Activated CD4-positive, alpha-beta memory T cell treated with anti-CD3 and anti-CD28 coated beads, Interleukin-2, amount 10 ng/mL, durations not matched to agents 7 days and 5 days (primary cell): ENCODE results near the gene OXSR1. TPM values are rescaled to one million over a fixed set of nuclear protein-coding genes. Genes with fewer than 3 reads are reported as not detected.

ENCODE experiments used
- CTCF ChIA-PET: fragments of 350-600 bp; sonication (Branson Sonifier 250); formaldehyde crosslinking; loops from one replicate; lab custom pipeline; 2021; ENCODE audit warnings: antibody characterized with exemption, inconsistent platforms; lab: Charles Lee
- POLR2A ChIA-PET: fragments of 350-600 bp; sonication (Branson Sonifier 250); formaldehyde crosslinking; loops from one replicate; lab custom pipeline; 2021; ENCODE audit warnings: antibody characterized with exemption; lab: Charles Lee
- DNase-seq: peaks from one replicate; pipeline ENCODE4 v3.0.0-alpha.2; 2020
- H3K27ac Mint-ChIP-seq: one replicate; pipeline ENCODE4 v1.8.0; 2021; ENCODE audit warnings: mild to moderate bottlenecking, mixed read lengths
- H3K27me3 Mint-ChIP-seq: one replicate; pipeline ENCODE4 v1.8.0; 2021; ENCODE audit warnings: mixed read lengths
- H3K36me3 Mint-ChIP-seq: one replicate; pipeline ENCODE4 v1.8.0; 2021; ENCODE audit warnings: low read depth, mixed read lengths
- H3K4me1 Mint-ChIP-seq: one replicate; pipeline ENCODE4 v1.8.0; 2021; ENCODE audit warnings: mixed read lengths
- H3K4me3 Mint-ChIP-seq: one replicate; pipeline ENCODE4 v1.8.0; 2021; ENCODE audit warnings: mild to moderate bottlenecking, mixed read lengths
- H3K9me3 Mint-ChIP-seq: one replicate; pipeline ENCODE4 v1.8.0; 2021; ENCODE audit warnings: mixed read lengths
- total RNA-seq, 2 experiments: library from RNA; stranded (reverse); gene quantifications; one replicate each; pipeline ENCODE4 v1.2.3, GENCODE V29; 2021

The OXSR1 gene
- 10 to 100 TPM; 67.5 to 71.3 TPM for total RNA-seq

- H3K27me3 Mint-ChIP-seq: no peaks in the 10 kb centered on the region
- peak; percentile 99 for DNase-seq
- peaks cover 51% of the 10 kb centered on the region for H3K4me1 Mint-ChIP-seq
- peak within 1 kb of the TSS; percentile 96 for H3K4me3 Mint-ChIP-seq
- CTCF ChIA-PET: interaction anchor here (0.5 to 5.4 kb wide), 16 partner anchors 12 to 332 kb away, joined by 3 to 55 read pairs (median 6); partner anchors contain the start of genes ACAA1, EXOG, MYD88 and XYLB
- H3K9me3 Mint-ChIP-seq: no peaks in the 10 kb centered on the region
- POLR2A ChIA-PET: interaction anchor here (0.6 to 6.1 kb wide), 38 partner anchors 9 to 354 kb away, joined by 3 to 286 read pairs (median 4); partner anchors contain the start of genes ACAA1, DLEC1, EXOG and MYD88
- H3K36me3 Mint-ChIP-seq: peaks cover 20% of the 10 kb centered on the region
- peak within 1 kb of the TSS; percentile 99 for H3K27ac Mint-ChIP-seq
Measured at GRCh38 chr3:38164952-38165721, at the start of gene OXSR1. TSS of gene OXSR1 (plus strand) at chr3:38165537. CDS start at chr3:38165877, 340 bp downstream.

- H3K4me1 Mint-ChIP-seq: peaks cover 3% of the 10 kb centered on the region
- no peak overlapping the region for H3K4me3 Mint-ChIP-seq
- no peaks in the 10 kb centered on the region for H3K9me3 Mint-ChIP-seq
- CTCF ChIA-PET: interaction anchor here (1.1 to 4.6 kb wide), 2 partner anchors 25 to 364 kb away, joined by 3 to 24 read pairs; no protein-coding TSS in a partner anchor
- DNase-seq: no peak
- peaks cover 14% of the 10 kb centered on the region for H3K36me3 Mint-ChIP-seq
- H3K27me3 Mint-ChIP-seq: no peaks in the 10 kb centered on the region
- no peak overlapping the region for H3K27ac Mint-ChIP-seq
- POLR2A ChIA-PET: interaction anchor here (1.1 kb wide), 1 partner anchor 50 kb away, joined by 4 read pairs; no protein-coding TSS in a partner anchor
Measured at GRCh38 chr3:38115645-38116427, 49.5 kb upstream of the OXSR1 start.

- DNase-seq: no peak
- POLR2A ChIA-PET: interaction anchor here (0.6 to 2.2 kb wide), 3 partner anchors 9 to 50 kb away, joined by 3 to 9 read pairs (median 4); partner anchors contain the start of gene ACAA1
- Mint-ChIP-seq H3K9me3 (no peaks in the 10 kb centered on the region), H3K27ac (no peak overlapping the region), H3K36me3 (peaks cover 17% of the 10 kb centered on the region), H3K4me3 (no peak overlapping the region), H3K4me1 (peaks cover 3% of the 10 kb centered on the region), H3K27me3 (no peaks in the 10 kb centered on the region)
- CTCF ChIA-PET: interaction anchor here (0.8 to 4.6 kb wide), 12 partner anchors 10 to 371 kb away, joined by 3 to 29 read pairs (median 4); partner anchors contain the start of gene XYLB
Measured at GRCh38 chr3:38116471-38117162, 48.7 kb upstream of the OXSR1 start.

GRCh38 chr3:38117163-38117716 is 48.1 kb upstream of the OXSR1 start:
- ChIA-PET CTCF (interaction anchor here (0.7 to 4.6 kb wide), 13 partner anchors 10 to 370 kb away, joined by 3 to 29 read pairs (median 4); partner anchors contain the start of gene XYLB), POLR2A (interaction anchor here (0.6 to 2.2 kb wide), 3 partner anchors 9 to 55 kb away, joined by 3 to 9 read pairs (median 3); partner anchors contain the start of gene ACAA1)
- Mint-ChIP-seq H3K27ac (no peak overlapping the region), H3K4me1 (peaks cover 3% of the 10 kb centered on the region), H3K36me3 (peaks cover 20% of the 10 kb centered on the region), H3K9me3 (no peaks in the 10 kb centered on the region), H3K27me3 (no peaks in the 10 kb centered on the region), H3K4me3 (no peak overlapping the region)
- DNase-seq: no peak

GRCh38 chr3:38117748-38118420 is 47.5 kb upstream of the OXSR1 start:
- Mint-ChIP-seq H3K4me3 (no peak overlapping the region), H3K27me3 (no peaks in the 10 kb centered on the region), H3K36me3 (peaks cover 27% of the 10 kb centered on the region), H3K9me3 (no peaks in the 10 kb centered on the region), H3K27ac (no peak overlapping the region), H3K4me1 (peaks cover 3% of the 10 kb centered on the region)
- CTCF ChIA-PET: interaction anchor here (0.7 to 4.6 kb wide), 12 partner anchors 11 to 362 kb away, joined by 3 to 29 read pairs (median 4); partner anchors contain the start of genes OXSR1 and XYLB
- peak; percentile 81 for DNase-seq
- POLR2A ChIA-PET: interaction anchor here (0.6 to 2.2 kb wide), 3 partner anchors 19 to 54 kb away, joined by 3 to 9 read pairs (median 3); partner anchors contain the start of genes ACAA1 and OXSR1

- CTCF ChIA-PET: interaction anchor here (0.8 to 4.6 kb wide), 11 partner anchors 12 to 361 kb away, joined by 3 to 29 read pairs (median 4); partner anchors contain the start of genes OXSR1 and XYLB
- no peaks in the 10 kb centered on the region for H3K9me3 Mint-ChIP-seq
- POLR2A ChIA-PET: interaction anchor here (0.6 to 2.8 kb wide), 3 partner anchors 18 to 47 kb away, joined by 3 to 13 read pairs (median 9); partner anchors contain the start of genes ACAA1, MYD88 and OXSR1
- H3K27me3 Mint-ChIP-seq: no peaks in the 10 kb centered on the region
- no peak for DNase-seq
- peaks cover 32% of the 10 kb centered on the region for H3K36me3 Mint-ChIP-seq
- H3K27ac Mint-ChIP-seq: peak overlapping the region; percentile 35
- no peak overlapping the region for H3K4me3 Mint-ChIP-seq
- peaks cover 3% of the 10 kb centered on the region for H3K4me1 Mint-ChIP-seq
Measured at GRCh38 chr3:38118421-38119247, 46.7 kb upstream of the OXSR1 start.

GRCh38 chr3:38119248-38119544 is 46.1 kb upstream of the OXSR1 start:
- POLR2A ChIA-PET: interaction anchor here (1.9 to 2.8 kb wide), 2 partner anchors 18 to 45 kb away, joined by 5 to 13 read pairs; partner anchors contain the start of genes ACAA1 and MYD88
- Mint-ChIP-seq H3K27ac (peak overlapping the region; percentile 35), H3K36me3 (peaks cover 33% of the 10 kb centered on the region)

GRCh38 chr3:38119821-38120692 is 45.3 kb upstream of the OXSR1 start:
- ChIA-PET POLR2A (interaction anchor here (0.7 to 2.8 kb wide), 3 partner anchors 18 to 45 kb away, joined by 3 to 13 read pairs (median 5); partner anchors contain the start of genes ACAA1 and MYD88), CTCF (interaction anchor here (1.2 to 4.6 kb wide), 4 partner anchors 178 to 359 kb away, joined by 4 to 29 read pairs (median 20); partner anchors contain the start of gene XYLB)
- Mint-ChIP-seq H3K9me3 (no peaks in the 10 kb centered on the region), H3K27ac (no peak overlapping the region), H3K4me1 (peaks cover 3% of the 10 kb centered on the region), H3K4me3 (no peak overlapping the region), H3K36me3 (peaks cover 41% of the 10 kb centered on the region), H3K27me3 (no peaks in the 10 kb centered on the region)
- no peak for DNase-seq

More at GRCh38 chr3:38119248-38119544, 46.1 kb upstream of the OXSR1 start:
- no peaks in the 10 kb centered on the region for H3K9me3 Mint-ChIP-seq
- no peak overlapping the region for H3K4me3 Mint-ChIP-seq
- H3K4me1 Mint-ChIP-seq: peaks cover 3% of the 10 kb centered on the region
- CTCF ChIA-PET: interaction anchor here (0.8 to 4.6 kb wide), 7 partner anchors 21 to 360 kb away, joined by 3 to 29 read pairs (median 4); partner anchors contain the start of genes OXSR1 and XYLB
- no peak for DNase-seq
- no peaks in the 10 kb centered on the region for H3K27me3 Mint-ChIP-seq

- Mint-ChIP-seq H3K27me3 (no peaks in the 10 kb centered on the region), H3K9me3 (no peaks in the 10 kb centered on the region), H3K36me3 (peaks cover 49% of the 10 kb centered on the region), H3K27ac (no peak overlapping the region), H3K4me3 (no peak overlapping the region), H3K4me1 (peaks cover 3% of the 10 kb centered on the region)
- DNase-seq: no peak
- CTCF ChIA-PET: interaction anchor here (0.7 to 4.2 kb wide), 2 partner anchors 50 to 225 kb away, joined by 3 to 29 read pairs; partner anchors contain the start of gene XYLB
- POLR2A ChIA-PET: interaction anchor here (1.9 to 2.8 kb wide), 2 partner anchors 17 to 44 kb away, joined by 5 to 13 read pairs; partner anchors contain the start of genes ACAA1 and MYD88
Measured at GRCh38 chr3:38120693-38121450, 44.5 kb upstream of the OXSR1 start.
